GM12878 (cell line): Measurements from ENCODE around the gene GRIN2D. TPM values are rescaled to one million over a fixed set of nuclear protein-coding genes. Genes with fewer than 3 reads are reported as not detected.
A peak's percentile ranks its signal among the peaks of the same experiment; 100 is the strongest.

ENCODE experiments used
- ATAC-seq: fragments of 200-7000 bp; cut with Tn5 transposase; 3 replicates; pipeline ENCODE4 v1.9.1; 2020; ENCODE audit warnings: mild to moderate bottlenecking, moderate library complexity
- BruUV-seq: library from RNA; stranded (reverse); fragments of 400-500 nt; replicated peaks from 2 replicates; lab custom pipeline; 2021; lab: Mats Ljungman, UMichigan
- CTCF ChIA-PET: fragments of 300-600 bp; sonication (Branson Sonifier 250); formaldehyde crosslinking; extraction: SDS; loops from one replicate; lab custom pipeline; 2021; ENCODE audit warnings: inconsistent platforms; lab: Yijun Ruan, JAX
- POLR2A ChIA-PET: fragments of 350-600 bp; formaldehyde crosslinking; extraction: SDS; loops from one replicate; lab custom pipeline; 2021; ENCODE audit warnings: inconsistent platforms; lab: Charles Lee
- RAD21 ChIA-PET: fragments of 300-600 bp; sonication (Branson Sonifier 250); formaldehyde crosslinking; loops from one replicate; lab custom pipeline; 2023; ENCODE audit warnings: antibody characterized with exemption; ENCODE audit not compliant: unreplicated experiment; lab: Charles Lee
- SMC1A ChIA-PET: fragments of 300-600 bp; sonication (Branson Sonifier 250); formaldehyde crosslinking; loops from one replicate; lab custom pipeline; 2023; ENCODE audit not compliant: unreplicated experiment, uncharacterized antibody; lab: Charles Lee
- DNase-seq: peaks from one replicate; pipeline ENCODE4 v3.0.0-alpha.2; 2011; ENCODE audit warnings: low read depth, low spot score
- FAIRE-seq: peaks from 3 replicates; lab custom pipeline; 2011; peaks lifted over from hg19 to GRCh38; lab: Jason Lieb, UNC
- H2AFZ ChIP-seq: 2 replicates; pipeline ENCODE4 v1.6.0; 2011; ENCODE audit warnings: low read depth, low read length, control low read depth; ENCODE audit not compliant: control insufficient read depth
- H3K27ac ChIP-seq: 2 replicates; pipeline ENCODE4 v1.5.1; 2011; ENCODE audit warnings: control low read depth; ENCODE audit not compliant: control insufficient read depth, insufficient read depth
- H3K27me3 ChIP-seq, 2 experiments: replicated peaks in 1 of 2; 2 replicates each; pipeline versions ENCODE4 v1.6.0 to v1.6.1; 2011; ENCODE audit warnings: low read length in 1 of 2; ENCODE audit not compliant: control insufficient read depth in 2 of 2, insufficient read depth in 2 of 2
- H3K36me3 ChIP-seq, 2 experiments: 2 replicates each; pipeline ENCODE4 v1.5.1; 2011; ENCODE audit warnings: low read length in 1 of 2; ENCODE audit not compliant: control insufficient read depth in 2 of 2, insufficient read depth in 2 of 2
- H3K4me1 ChIP-seq: 2 replicates; pipeline ENCODE4 v1.6.1; 2011; ENCODE audit warnings: mild to moderate bottlenecking, low read length, moderate library complexity, mixed read lengths; ENCODE audit not compliant: control insufficient read depth, insufficient read depth
- H3K4me2 ChIP-seq: 2 replicates; pipeline ENCODE4 v1.6.0; 2011; ENCODE audit warnings: control low read depth; ENCODE audit not compliant: control insufficient read depth, insufficient read depth
- H3K4me3 ChIP-seq: fragments of 200-600 bp; sonication (generic); 2 replicates; pipeline ENCODE4 v1.5.1; 2016
- H3K79me2 ChIP-seq: 2 replicates; pipeline ENCODE4 v1.6.0; 2011; ENCODE audit warnings: low read length; ENCODE audit not compliant: control insufficient read depth, insufficient read depth
- H3K9ac ChIP-seq: 2 replicates; pipeline ENCODE4 v1.8.0; 2011; ENCODE audit warnings: low read length, control low read depth, mixed read lengths; ENCODE audit not compliant: control insufficient read depth, insufficient read depth
- H3K9me3 ChIP-seq: replicated peaks from 3 replicates; pipeline ENCODE4 v1.5.1; 2011; ENCODE audit warnings: mild to moderate bottlenecking, low read length; ENCODE audit not compliant: control insufficient read depth, insufficient read depth
- H4K20me1 ChIP-seq: 2 replicates; pipeline ENCODE4 v1.6.0; 2011; ENCODE audit not compliant: control insufficient read depth, insufficient read depth
- EED ChIP-seq: sonication (generic); IDR thresholded peaks from 2 replicates; pipeline ENCODE4 v1.6.1; 2016; ENCODE audit warnings: antibody characterized with exemption, low read depth
- SMARCA5 ChIP-seq: fragments of 450-650 bp; IDR thresholded peaks from 2 replicates; pipeline ENCODE4 v1.6.1; 2017; ENCODE audit warnings: mild to moderate bottlenecking
- SREBF2 ChIP-seq: IDR thresholded peaks from 2 replicates; pipeline ENCODE4 v1.6.1; 2012; ENCODE audit warnings: mild to moderate bottlenecking, low read length
- STAT1 ChIP-seq: fragments of 450-650 bp; conservative IDR thresholded peaks from 2 replicates; pipeline ENCODE4 v1.6.1; 2014; ENCODE audit warnings: antibody characterized with exemption, mild to moderate bottlenecking
- TARDBP ChIP-seq: IDR thresholded peaks from 2 replicates; pipeline ENCODE4 v1.6.1; 2016; ENCODE audit warnings: borderline replicate concordance
- TBL1XR1 ChIP-seq: IDR thresholded peaks from 2 replicates; pipeline ENCODE4 v1.6.1; 2012; ENCODE audit warnings: low read depth, low read length, improper control_type of control experiment
- TCF7 ChIP-seq: IDR thresholded peaks from 2 replicates; pipeline ENCODE4 v1.6.1; 2014; ENCODE audit warnings: antibody characterized with exemption, borderline replicate concordance
- WGBS: methylation state at CpG from one replicate; pipeline ENCODE4 v1.1.6; 2016; ENCODE audit warnings: low lambda C conversion rate; ENCODE audit not compliant: insufficient replicate concordance, insufficient coverage; ENCODE audit errors: missing lambda C conversion rate; 5-methylcytosine and 5-hydroxymethylcytosine counted together
- in situ Hi-C: fragments of 300-500 bp; cut with MboI; formaldehyde crosslinking; loops from 9 replicates; pipeline ENCODE4 v1.14.3; 2018; ENCODE audit warnings: mixed read lengths
- intact Hi-C: fragments of 100-400 bp; cut with micrococcal nuclease; formaldehyde crosslinking; loops from one replicate; pipeline ENCODE4 v1.14.2; 2022; ENCODE audit not compliant: unreplicated experiment
- polyA plus RNA-seq, 11 experiments: library from polyadenylated mRNA; depleted of rRNA in 4 of 11; unstranded in 6 of 11; stranded (reverse) in 5 of 11; fragments of >200 nt; fragmentation: Nextera tagmentation in 4 of 11; fragmentation: Illumina TruSeq in 1 of 11; extraction: Ambion mirVana in 4 of 11; extraction: Trizol in 1 of 11; gene quantifications; 1 replicate in 1 of 11; 2 replicates in 10 of 11; pipeline versions ENCODE4 v1.2.1 to v1.2.3, GENCODE V29; 2011 to 2016; ENCODE audit warnings: inconsistent platforms in 2 of 11, missing spikeins in 2 of 11, low read depth in 1 of 11
- total RNA-seq, 4 experiments: library from RNA; depleted of rRNA in 3 of 4; stranded (reverse); fragments of >200 nt in 3 of 4; fragmentation: Illumina TruSeq in 1 of 4; extraction: Trizol in 1 of 4; gene quantifications; 2 replicates each; pipeline versions ENCODE4 v1.2.1 to v1.2.3, GENCODE V29; 2013 to 2021
- TF ChIP-seq, protein P1 (sequence below): IDR thresholded peaks from 2 replicates; pipeline ENCODE4 v1.6.1; 2012; ENCODE audit warnings: low read depth, low read length, improper control_type of control experiment
- TF ChIP-seq, protein P2 (sequence below): fragments of 450-650 bp; IDR thresholded peaks from 2 replicates; pipeline ENCODE4 v1.6.1; 2018; ENCODE audit warnings: borderline replicate concordance, mild to moderate bottlenecking; ENCODE audit not compliant: partially characterized antibody
- TF ChIP-seq, protein P3 (sequence below): fragments of 450-650 bp; formaldehyde crosslinking; IDR thresholded peaks from 2 replicates; pipeline ENCODE4 v1.4.0; 2020; ENCODE audit warnings: mild to moderate bottlenecking, moderate library complexity
- TF ChIP-seq, protein P4 (sequence below): fragments of 450-650 bp; IDR thresholded peaks from 2 replicates; pipeline ENCODE4 v1.6.1; 2016; ENCODE audit warnings: mild to moderate bottlenecking

The GRIN2D gene
- total and polyA plus RNA-seq, 10 of the 15 experiments (the other 5 are each of a cell fraction or from before 2014, with no cell fraction given) = 0.03 to 0.38 (median 0.04) TPM; not detected in 3

DNA sequence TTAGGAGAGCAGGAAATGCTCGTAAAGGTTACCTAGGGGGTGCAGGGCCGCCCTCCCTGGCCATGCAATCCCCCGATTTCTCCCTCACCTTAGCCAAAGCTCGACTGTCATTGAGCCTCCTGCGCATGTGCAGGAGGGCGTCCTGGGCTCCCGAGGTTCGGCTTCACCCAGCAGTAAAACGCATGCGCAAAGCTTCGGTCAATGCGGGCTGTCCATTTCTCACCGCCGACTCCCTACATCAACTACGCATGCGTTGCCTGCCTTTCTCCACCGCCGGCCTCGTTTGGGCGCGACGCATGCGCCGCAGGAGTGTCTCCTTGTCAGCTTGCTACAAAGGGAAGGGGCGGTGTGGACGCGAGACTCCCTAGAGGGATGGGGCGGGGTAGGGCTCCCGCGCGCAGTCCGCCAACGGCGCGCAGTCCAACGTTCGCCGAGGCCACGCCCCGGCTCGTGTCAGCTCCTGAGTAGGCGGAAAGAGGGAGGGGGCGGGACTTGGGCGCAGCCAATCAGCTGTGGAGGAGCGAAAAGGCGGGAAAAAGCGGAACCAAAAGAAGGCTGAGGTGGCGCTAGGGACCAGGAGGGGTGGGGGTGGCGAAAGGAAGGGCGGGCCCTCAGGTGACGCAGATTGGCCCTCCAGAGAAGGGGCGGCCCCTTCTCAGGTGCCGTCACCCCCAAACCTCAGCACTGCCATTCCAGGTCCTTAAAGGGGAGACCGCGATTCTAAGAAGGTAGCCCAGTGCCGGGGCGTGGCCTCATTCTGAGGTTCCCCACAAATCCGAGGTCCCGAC, 29.5 kb upstream of the GRIN2D start, which contains the start of the genes SYNGR4 and TMEM143 (continued):
- TF ChIP-seq, protein P1, sequence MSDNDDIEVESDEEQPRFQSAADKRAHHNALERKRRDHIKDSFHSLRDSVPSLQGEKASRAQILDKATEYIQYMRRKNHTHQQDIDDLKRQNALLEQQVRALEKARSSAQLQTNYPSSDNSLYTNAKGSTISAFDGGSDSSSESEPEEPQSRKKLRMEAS = peak; percentile 77
- TF ChIP-seq EED (no peak), TARDBP (no peak)

DNA sequence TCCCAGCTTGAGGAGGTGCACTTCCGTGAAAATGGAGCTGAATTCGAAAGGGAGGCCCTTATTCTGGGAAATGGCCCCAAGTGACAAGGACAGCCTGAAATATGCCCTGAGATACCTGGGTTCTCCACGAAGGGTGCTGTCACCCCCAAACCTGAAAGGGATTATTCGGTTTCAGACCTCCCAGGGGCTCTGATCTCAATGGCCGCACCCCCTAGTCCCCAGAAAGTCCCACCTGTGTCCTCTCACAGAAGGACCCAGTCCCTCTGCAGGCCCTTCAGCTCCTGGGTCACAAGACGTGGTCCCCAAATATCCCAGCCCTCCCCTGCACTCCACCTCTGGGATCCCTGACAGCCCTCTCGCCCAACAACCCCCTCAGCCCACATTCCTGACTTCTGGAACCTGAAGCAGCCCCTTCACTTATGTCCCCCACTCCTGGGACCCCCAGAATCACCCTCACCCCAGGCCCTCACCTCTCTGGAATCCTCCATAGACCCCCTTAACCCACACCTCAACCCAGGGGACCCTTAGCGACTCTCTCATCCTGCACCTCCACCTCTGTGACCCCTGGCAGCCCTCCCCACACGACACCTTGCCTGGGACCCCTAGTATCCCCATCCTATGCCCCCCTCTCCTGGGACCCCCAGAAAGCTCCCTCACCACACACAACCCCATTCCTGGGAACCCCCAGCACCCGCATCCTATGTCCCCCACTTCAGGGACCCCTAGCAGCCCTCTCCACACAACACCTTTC, 28.7 kb upstream of the GRIN2D start:
- intact Hi-C loops (loop anchor here (5.0 kb wide), 1 partner anchor 128 kb away; no protein-coding TSS in a partner anchor), in situ Hi-C loops (no loop called here)
- Histone ChIP-seq H3K79me2 (peaks cover 3% of the 10 kb centered on the region), H3K4me1 (peaks cover 9% of the 10 kb centered on the region; the same call in 1 of the 2 replicates), H2AFZ (peak overlapping the region; percentile 77), H3K4me2 (peak overlapping the region; percentile 80), H3K4me3 (peak overlapping the region; percentile 79), H3K36me3 (no peaks in the 10 kb centered on the region), H3K9ac (peak overlapping the region; percentile 76), H3K27ac (peak overlapping the region; percentile 81), H3K9me3 (no peaks in the 10 kb centered on the region), H4K20me1 (no peaks in the 10 kb centered on the region), H3K27me3 (no peaks in the 10 kb centered on the region)
- ChIA-PET CTCF (interaction anchor here (0.9 to 3.1 kb wide), 9 partner anchors 11 to 1046 kb away, joined by 3 to 36 read pairs (median 8); partner anchors contain the start of genes GRIN2D and KDELR1), POLR2A (interaction anchor here (0.9 to 3.1 kb wide), 11 partner anchors 10 to 161 kb away, joined by 3 to 39 read pairs (median 6); partner anchors contain the start of genes EMP3 and KDELR1), RAD21 (interaction anchor here (0.6 to 2.5 kb wide), 6 partner anchors 27 to 194 kb away, joined by 3 to 46 read pairs (median 5); partner anchors contain the start of genes EMP3, KDELR1, LIG1 and ZSWIM9), SMC1A (interaction anchor here (0.7 to 1.6 kb wide), 6 partner anchors 26 to 220 kb away, joined by 3 to 7 read pairs (median 4); partner anchors contain the start of gene KDELR1)
- DNase-seq (no peak), FAIRE-seq (no peak), ATAC-seq (peak; percentile 2)
- 29% methylated on average over 10 of the region's 10 CpGs for WGBS
- BruUV-seq = TSS peak; percentile 98
- TF ChIP-seq, protein P2, sequence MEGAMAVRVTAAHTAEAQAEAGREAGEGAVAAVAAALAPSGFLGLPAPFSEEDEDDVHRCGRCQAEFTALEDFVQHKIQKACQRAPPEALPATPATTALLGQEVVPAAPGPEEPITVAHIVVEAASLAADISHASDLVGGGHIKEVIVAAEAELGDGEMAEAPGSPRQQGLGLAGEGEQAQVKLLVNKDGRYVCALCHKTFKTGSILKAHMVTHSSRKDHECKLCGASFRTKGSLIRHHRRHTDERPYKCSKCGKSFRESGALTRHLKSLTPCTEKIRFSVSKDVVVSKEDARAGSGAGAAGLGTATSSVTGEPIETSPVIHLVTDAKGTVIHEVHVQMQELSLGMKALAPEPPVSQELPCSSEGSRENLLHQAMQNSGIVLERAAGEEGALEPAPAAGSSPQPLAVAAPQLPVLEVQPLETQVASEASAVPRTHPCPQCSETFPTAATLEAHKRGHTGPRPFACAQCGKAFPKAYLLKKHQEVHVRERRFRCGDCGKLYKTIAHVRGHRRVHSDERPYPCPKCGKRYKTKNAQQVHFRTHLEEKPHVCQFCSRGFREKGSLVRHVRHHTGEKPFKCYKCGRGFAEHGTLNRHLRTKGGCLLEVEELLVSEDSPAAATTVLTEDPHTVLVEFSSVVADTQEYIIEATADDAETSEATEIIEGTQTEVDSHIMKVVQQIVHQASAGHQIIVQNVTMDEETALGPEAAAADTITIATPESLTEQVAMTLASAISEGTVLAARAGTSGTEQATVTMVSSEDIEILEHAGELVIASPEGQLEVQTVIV = no peak
- TF ChIP-seq, protein P3, sequence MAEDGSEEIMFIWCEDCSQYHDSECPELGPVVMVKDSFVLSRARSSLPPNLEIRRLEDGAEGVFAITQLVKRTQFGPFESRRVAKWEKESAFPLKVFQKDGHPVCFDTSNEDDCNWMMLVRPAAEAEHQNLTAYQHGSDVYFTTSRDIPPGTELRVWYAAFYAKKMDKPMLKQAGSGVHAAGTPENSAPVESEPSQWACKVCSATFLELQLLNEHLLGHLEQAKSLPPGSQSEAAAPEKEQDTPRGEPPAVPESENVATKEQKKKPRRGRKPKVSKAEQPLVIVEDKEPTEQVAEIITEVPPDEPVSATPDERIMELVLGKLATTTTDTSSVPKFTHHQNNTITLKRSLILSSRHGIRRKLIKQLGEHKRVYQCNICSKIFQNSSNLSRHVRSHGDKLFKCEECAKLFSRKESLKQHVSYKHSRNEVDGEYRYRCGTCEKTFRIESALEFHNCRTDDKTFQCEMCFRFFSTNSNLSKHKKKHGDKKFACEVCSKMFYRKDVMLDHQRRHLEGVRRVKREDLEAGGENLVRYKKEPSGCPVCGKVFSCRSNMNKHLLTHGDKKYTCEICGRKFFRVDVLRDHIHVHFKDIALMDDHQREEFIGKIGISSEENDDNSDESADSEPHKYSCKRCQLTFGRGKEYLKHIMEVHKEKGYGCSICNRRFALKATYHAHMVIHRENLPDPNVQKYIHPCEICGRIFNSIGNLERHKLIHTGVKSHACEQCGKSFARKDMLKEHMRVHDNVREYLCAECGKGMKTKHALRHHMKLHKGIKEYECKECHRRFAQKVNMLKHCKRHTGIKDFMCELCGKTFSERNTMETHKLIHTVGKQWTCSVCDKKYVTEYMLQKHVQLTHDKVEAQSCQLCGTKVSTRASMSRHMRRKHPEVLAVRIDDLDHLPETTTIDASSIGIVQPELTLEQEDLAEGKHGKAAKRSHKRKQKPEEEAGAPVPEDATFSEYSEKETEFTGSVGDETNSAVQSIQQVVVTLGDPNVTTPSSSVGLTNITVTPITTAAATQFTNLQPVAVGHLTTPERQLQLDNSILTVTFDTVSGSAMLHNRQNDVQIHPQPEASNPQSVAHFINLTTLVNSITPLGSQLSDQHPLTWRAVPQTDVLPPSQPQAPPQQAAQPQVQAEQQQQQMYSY (CRISPR knock-in tag) = no peak
- TF ChIP-seq STAT1 = no peak
- no peak for TF ChIP-seq EED
- TF ChIP-seq, protein P4, sequence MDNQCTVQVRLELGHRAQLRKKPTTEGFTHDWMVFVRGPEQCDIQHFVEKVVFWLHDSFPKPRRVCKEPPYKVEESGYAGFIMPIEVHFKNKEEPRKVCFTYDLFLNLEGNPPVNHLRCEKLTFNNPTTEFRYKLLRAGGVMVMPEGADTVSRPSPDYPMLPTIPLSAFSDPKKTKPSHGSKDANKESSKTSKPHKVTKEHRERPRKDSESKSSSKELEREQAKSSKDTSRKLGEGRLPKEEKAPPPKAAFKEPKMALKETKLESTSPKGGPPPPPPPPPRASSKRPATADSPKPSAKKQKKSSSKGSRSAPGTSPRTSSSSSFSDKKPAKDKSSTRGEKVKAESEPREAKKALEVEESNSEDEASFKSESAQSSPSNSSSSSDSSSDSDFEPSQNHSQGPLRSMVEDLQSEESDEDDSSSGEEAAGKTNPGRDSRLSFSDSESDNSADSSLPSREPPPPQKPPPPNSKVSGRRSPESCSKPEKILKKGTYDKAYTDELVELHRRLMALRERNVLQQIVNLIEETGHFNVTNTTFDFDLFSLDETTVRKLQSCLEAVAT = peak; percentile 3; the same call in 1 of the 2 replicates
- 0 out of 2 replicates have a peak, but pooled peaks have one; percentile 46 for TF ChIP-seq SMARCA5
- TF ChIP-seq TBL1XR1 = no peak
- no peak for TF ChIP-seq SREBF2
- no peak for TF ChIP-seq TCF7
